ENCODE results near the gene TRMT61A.

- no peak for TF ChIP-seq POLR2AphosphoS5 (IDR thresholded peaks at IDR 0.05; ENCODE audit: low read depth, low read length)
- no peak for TF ChIP-seq POLR2A (IDR thresholded peaks at IDR 0.05; ENCODE audit: low read depth, low read length)
Measured at GRCh38 chr14:103530390-103530789, 1.4 kb downstream of the TRMT61A start.

Data from GM12892 (cell line).